Urinary bladder (tissue), 4 donors: Measurements from ENCODE around the gene SNX6. TPM values are rescaled to one million over a fixed set of nuclear protein-coding genes. Genes with fewer than 3 reads are reported as not detected.
A peak's percentile ranks its signal among the peaks of the same experiment; 100 is the strongest.
"Not testable (repeated sequence)": the region's sequence is repeated elsewhere in the genome, so short reads cannot be mapped to it uniquely, and the experiment has no call there.

ENCODE experiments used
- DNase-seq: peaks from one replicate; pipeline ENCODE4 v3.0.0-alpha.2; 2015; ENCODE audit errors: extremely low spot score
- H3K27ac ChIP-seq: one replicate; pipeline ENCODE4 v1.5.1; 2013; ENCODE audit warnings: low read depth, mild to moderate bottlenecking, moderate library complexity
- H3K36me3 ChIP-seq: one replicate; pipeline ENCODE4 v1.6.1; 2013; ENCODE audit warnings: mild to moderate bottlenecking, moderate library complexity; ENCODE audit not compliant: insufficient read depth
- H3K4me1 ChIP-seq: one replicate; pipeline ENCODE4 v1.6.1; 2013; ENCODE audit warnings: mild to moderate bottlenecking, moderate library complexity; ENCODE audit not compliant: insufficient read depth
- H3K4me3 ChIP-seq: one replicate; pipeline ENCODE4 v1.5.1; 2013; ENCODE audit warnings: low read depth, low read length
- WGBS: extraction: QIAGEN DNeasy Blood & Tissue Kit; methylation state at CpG from one replicate; pipeline ENCODE4 v1.1.7; 2013; 5-methylcytosine and 5-hydroxymethylcytosine counted together
- polyA plus RNA-seq: library from polyadenylated mRNA; stranded (reverse); fragments of 200-250 nt; gene quantifications from one replicate; pipeline ENCODE4 v1.2.3, GENCODE V29; 2013
- total RNA-seq: library from RNA; depleted of rRNA; stranded (reverse); fragments of >200 nt; gene quantifications from one replicate; pipeline ENCODE4 v1.2.3, GENCODE V29; 2014
- donor health status: healthy with polysubstance abuse.
- donor health status: healthy.

SNX6 gene
- total and polyA plus RNA-seq, 2 donors: 58.9 to 171 TPM

GRCh38 chr14:34652348-34652747, 22.4 kb upstream of the SNX6 start:
- WGBS: 81% methylated on average over 1 of the region's 1 CpG
- not testable (repeated sequence) for H3K27ac ChIP-seq, H3K4me1 ChIP-seq, H3K4me3 ChIP-seq, DNase-seq, H3K36me3 ChIP-seq

- no peak for DNase-seq
- WGBS: 64% methylated on average over 4 of the region's 4 CpGs
- H3K4me1 ChIP-seq: no peaks in the 10 kb centered on the region
- no peak overlapping the region for H3K27ac ChIP-seq
- H3K4me3 ChIP-seq: no peak overlapping the region
- no peaks in the 10 kb centered on the region for H3K36me3 ChIP-seq
Measured at GRCh38 chr14:34650786-34651584, 21.0 kb upstream of the SNX6 start.

GRCh38 chr14:34650006-34650405, 20.1 kb upstream of the SNX6 start:
- not testable (repeated sequence) for H3K36me3 ChIP-seq, DNase-seq, H3K4me1 ChIP-seq, H3K27ac ChIP-seq, H3K4me3 ChIP-seq
- 85% methylated on average over 2 of the region's 2 CpGs for WGBS

- no peak overlapping the region for H3K4me3 ChIP-seq
- H3K27ac ChIP-seq: no peak overlapping the region
- H3K36me3 ChIP-seq: no peaks in the 10 kb centered on the region
Measured at GRCh38 chr14:34649344-34649743, 19.4 kb upstream of the SNX6 start.

GRCh38 chr14:34646570-34647255, 16.8 kb upstream of the SNX6 start:
- no peak overlapping the region for H3K4me3 ChIP-seq
- H3K36me3 ChIP-seq: no peaks in the 10 kb centered on the region
- WGBS: 86% methylated on average over 10 of the region's 10 CpGs
- H3K4me1 ChIP-seq: no peaks in the 10 kb centered on the region
- no peak for DNase-seq
- H3K27ac ChIP-seq: no peak overlapping the region

More at GRCh38 chr14:34649344-34649743, 19.4 kb upstream of the SNX6 start:
- DNase-seq: no peak
- no peaks in the 10 kb centered on the region for H3K4me1 ChIP-seq

GRCh38 chr14:34643361-34643760, 13.4 kb upstream of the SNX6 start:
- DNase-seq: no peak

GRCh38 chr14:34642595-34642994, 12.6 kb upstream of the SNX6 start:
- DNase-seq: no peak
- WGBS: 83% methylated on average over 3 of the region's 3 CpGs
- Histone ChIP-seq H3K27ac (no peak overlapping the region), H3K4me1 (no peaks in the 10 kb centered on the region), H3K36me3 (no peaks in the 10 kb centered on the region), H3K4me3 (no peak overlapping the region)

More at GRCh38 chr14:34643361-34643760, 13.4 kb upstream of the SNX6 start:
- 90% methylated on average over 6 of the region's 6 CpGs for WGBS
- Histone ChIP-seq H3K4me3 (no peak overlapping the region), H3K27ac (no peak overlapping the region), H3K4me1 (no peaks in the 10 kb centered on the region), H3K36me3 (no peaks in the 10 kb centered on the region)

- Histone ChIP-seq H3K27ac (no peak overlapping the region), H3K36me3 (no peaks in the 10 kb centered on the region), H3K4me3 (no peak overlapping the region), H3K4me1 (no peaks in the 10 kb centered on the region)
- DNase-seq: no peak
- 76% methylated on average over 1 of the region's 1 CpG for WGBS
Measured at GRCh38 chr14:34640826-34641225, 10.9 kb upstream of the SNX6 start.

- H3K4me1 ChIP-seq, DNase-seq, H3K27ac ChIP-seq, H3K4me3 ChIP-seq, H3K36me3 ChIP-seq: not testable (repeated sequence)
- 76% methylated on average over 9 of the region's 9 CpGs for WGBS
Measured at GRCh38 chr14:34634360-34634771, 4.4 kb upstream of the SNX6 start.

GRCh38 chr14:34633742-34634141, 3.8 kb upstream of the SNX6 start:
- Histone ChIP-seq H3K4me1 (no peaks in the 10 kb centered on the region), H3K36me3 (no peaks in the 10 kb centered on the region), H3K4me3 (no peak overlapping the region), H3K27ac (no peak overlapping the region)
- DNase-seq: no peak
- WGBS: 67% methylated on average over 1 of the region's 1 CpG

- no peak for DNase-seq
- Histone ChIP-seq H3K4me3 (no peak overlapping the region), H3K4me1 (no peaks in the 10 kb centered on the region), H3K36me3 (no peaks in the 10 kb centered on the region), H3K27ac (no peak overlapping the region)
- 93% methylated on average over 5 of the region's 5 CpGs for WGBS
Measured at GRCh38 chr14:34632411-34632978, 2.5 kb upstream of the SNX6 start.

GRCh38 chr14:34629344-34629656, 648 bp downstream of the SNX6 start:
- Histone ChIP-seq H3K36me3 (no peaks in the 10 kb centered on the region), H3K4me1 (no peaks in the 10 kb centered on the region), H3K27ac (peak overlapping the region; percentile 91), H3K4me3 (peak overlapping the region; percentile 97)
- WGBS: 1% methylated on average over 13 of the region's 13 CpGs
- no peak for DNase-seq

- Histone ChIP-seq H3K4me3 (peak overlapping the region; percentile 18), H3K27ac (no peak overlapping the region), H3K4me1 (no peaks in the 10 kb centered on the region), H3K36me3 (no peaks in the 10 kb centered on the region)
- no peak for DNase-seq
- 20% methylated on average over 5 of the region's 5 CpGs for WGBS
Measured at GRCh38 chr14:34628681-34629135, 1.2 kb downstream of the SNX6 start.

- H3K4me3 ChIP-seq: no peak overlapping the region
- H3K4me1 ChIP-seq: no peaks in the 10 kb centered on the region
- no peaks in the 10 kb centered on the region for H3K36me3 ChIP-seq
- WGBS: 79% methylated on average over 3 of the region's 3 CpGs
- H3K27ac ChIP-seq: no peak overlapping the region
- no peak for DNase-seq
Measured at GRCh38 chr14:34623506-34623905, 6.4 kb downstream of the SNX6 start.
